ENCODE measurements around the gene PDE9A. TPM values are rescaled to one million over a fixed set of nuclear protein-coding genes. Genes with fewer than 3 reads are reported as not detected.

Gene PDE9A
- total and polyA plus RNA-seq, 2 donors (not counting 1 experiment from before 2014, with no cell fraction given) = 0.34 to 5.8 TPM

DNA sequence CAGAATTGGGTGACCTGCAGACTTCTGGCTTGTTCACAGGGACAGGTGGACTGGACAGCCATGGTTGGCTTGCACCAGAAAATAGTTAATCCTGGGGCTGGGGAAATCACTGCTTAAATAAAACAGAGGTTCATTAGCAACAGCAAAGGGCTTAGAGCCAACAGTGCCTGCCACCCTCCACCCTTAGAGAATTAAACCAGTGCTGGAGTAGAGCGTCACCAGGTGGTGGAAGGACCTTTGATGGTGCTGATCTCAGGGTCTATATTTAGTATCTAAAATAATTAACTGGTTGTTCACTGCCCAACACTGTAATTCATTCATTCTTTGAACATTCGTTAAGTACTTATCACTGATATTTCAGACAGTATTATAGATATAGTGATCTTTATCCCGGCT is 34.7 kb upstream of the PDE9A start:
- H3K27ac ChIP-seq (ENCODE audit: low read length in 2 of 2) = no peak overlapping the region
- H3K79me2 ChIP-seq (ENCODE audit: control insufficient read depth, insufficient read depth, low read length) = no peaks in the 10 kb centered on the region
- no peak overlapping the region for H3K4me2 ChIP-seq (replicated peaks; ENCODE audit: low read depth, low read length, poor library complexity, severe bottlenecking)
- no peak overlapping the region for H3K27ac Mint-ChIP-seq
- TF ChIP-seq, protein P1, sequence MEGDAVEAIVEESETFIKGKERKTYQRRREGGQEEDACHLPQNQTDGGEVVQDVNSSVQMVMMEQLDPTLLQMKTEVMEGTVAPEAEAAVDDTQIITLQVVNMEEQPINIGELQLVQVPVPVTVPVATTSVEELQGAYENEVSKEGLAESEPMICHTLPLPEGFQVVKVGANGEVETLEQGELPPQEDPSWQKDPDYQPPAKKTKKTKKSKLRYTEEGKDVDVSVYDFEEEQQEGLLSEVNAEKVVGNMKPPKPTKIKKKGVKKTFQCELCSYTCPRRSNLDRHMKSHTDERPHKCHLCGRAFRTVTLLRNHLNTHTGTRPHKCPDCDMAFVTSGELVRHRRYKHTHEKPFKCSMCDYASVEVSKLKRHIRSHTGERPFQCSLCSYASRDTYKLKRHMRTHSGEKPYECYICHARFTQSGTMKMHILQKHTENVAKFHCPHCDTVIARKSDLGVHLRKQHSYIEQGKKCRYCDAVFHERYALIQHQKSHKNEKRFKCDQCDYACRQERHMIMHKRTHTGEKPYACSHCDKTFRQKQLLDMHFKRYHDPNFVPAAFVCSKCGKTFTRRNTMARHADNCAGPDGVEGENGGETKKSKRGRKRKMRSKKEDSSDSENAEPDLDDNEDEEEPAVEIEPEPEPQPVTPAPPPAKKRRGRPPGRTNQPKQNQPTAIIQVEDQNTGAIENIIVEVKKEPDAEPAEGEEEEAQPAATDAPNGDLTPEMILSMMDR (IDR thresholded peaks at IDR 0.05) = no peak
- TF ChIP-seq EZH2 (IDR thresholded peaks at IDR 0.05; ENCODE audit: borderline replicate concordance, insufficient read depth, low read depth, low read length, poor library complexity, severe bottlenecking) = no peak
- CTCF ChIA-PET = no interaction called here
- ATAC-seq (ENCODE audit: low read depth) (no peak), DNase-seq (no peak)
- peaks cover 43% of the 10 kb centered on the region for H3K27me3 Mint-ChIP-seq
- H3K4me3 Mint-ChIP-seq = no peak overlapping the region
- no peaks in the 10 kb centered on the region for H3K4me1 Mint-ChIP-seq
- WGBS (ENCODE audit: insufficient coverage) = no CpG with 5 or more reads among the region's 3 CpGs
- H3K9me3 ChIP-seq (ENCODE audit: control extremely low read depth in 1 of 3, control insufficient read depth in 2 of 3, insufficient read depth in 1 of 3, low read length in 2 of 3) = no peaks in the 10 kb centered on the region
- POLR2A ChIA-PET = no interaction called here
- intact Hi-C loops (cut with micrococcal nuclease) = no loop called here
- H2AFZ ChIP-seq (ENCODE audit: insufficient read depth, low read depth, low read length, poor library complexity, severe bottlenecking) = no peak overlapping the region
- no peaks in the 10 kb centered on the region for H3K9me3 Mint-ChIP-seq (ENCODE audit: insufficient read depth)
- H3K36me3 ChIP-seq (replicated peaks in 1 of 2; ENCODE audit: control extremely low read depth in 1 of 2, control insufficient read depth in 1 of 2, extremely low read depth in 1 of 2, insufficient read depth in 2 of 2, low read length in 1 of 2) = no peaks in the 10 kb centered on the region
- no peak overlapping the region for H3K9ac ChIP-seq (ENCODE audit: low read length)
- H3K4me1 ChIP-seq (ENCODE audit: control insufficient read depth in 2 of 2, insufficient read depth in 2 of 2, low read length in 2 of 2) = peaks cover 4 to 14% of the 10 kb centered on the region in 2 donors
- H4K20me1 ChIP-seq (ENCODE audit: control insufficient read depth, insufficient read depth, low read length, poor library complexity, severe bottlenecking) = no peaks in the 10 kb centered on the region
- H3K27me3 ChIP-seq (replicated peaks in 1 of 4; ENCODE audit: control extremely low read depth in 1 of 4, control insufficient read depth in 3 of 4, insufficient read depth in 4 of 4, low read length in 3 of 4) = peaks cover 0 to 29% (median 11%) of the 10 kb centered on the region in 4 experiments
- no peak overlapping the region for H3K4me3 ChIP-seq (ENCODE audit: control extremely low read depth in 1 of 5, extremely low read depth in 1 of 5, insufficient read depth in 1 of 5, low read depth in 2 of 5, low read length in 4 of 5)

- no peak for ATAC-seq (ENCODE audit: low read depth)
- POLR2A ChIA-PET = no interaction called here
Measured at GRCh38 chr21:42619166-42619565, 34.3 kb upstream of the PDE9A start.

More at GRCh38 chr21:42619166-42619565, 34.3 kb upstream of the PDE9A start:
- no peak overlapping the region for H2AFZ ChIP-seq (ENCODE audit: insufficient read depth, low read depth, low read length, poor library complexity, severe bottlenecking)
- no peak for TF ChIP-seq EZH2 (IDR thresholded peaks at IDR 0.05; ENCODE audit: borderline replicate concordance, insufficient read depth, low read depth, low read length, poor library complexity, severe bottlenecking)
- TF ChIP-seq, protein P1 (IDR thresholded peaks at IDR 0.05) = no peak
- intact Hi-C loops (cut with micrococcal nuclease) = no loop called here
- no peak overlapping the region for H3K27ac ChIP-seq (ENCODE audit: low read length in 2 of 2)
- H3K9ac ChIP-seq (ENCODE audit: low read length) = no peak overlapping the region
- H3K79me2 ChIP-seq (ENCODE audit: control insufficient read depth, insufficient read depth, low read length) = no peaks in the 10 kb centered on the region
- H3K4me3 ChIP-seq (ENCODE audit: control extremely low read depth in 1 of 5, extremely low read depth in 1 of 5, insufficient read depth in 1 of 5, low read depth in 2 of 5, low read length in 4 of 5) = no peak overlapping the region
- CTCF ChIA-PET = no interaction called here
- DNase-seq = no peak
- Mint-ChIP-seq H3K27me3 (peaks cover 46% of the 10 kb centered on the region), H3K4me3 (no peak overlapping the region), H3K9me3 (ENCODE audit: insufficient read depth) (no peaks in the 10 kb centered on the region), H3K27ac (no peak overlapping the region), H3K4me1 (no peaks in the 10 kb centered on the region)
- no peaks in the 10 kb centered on the region for H4K20me1 ChIP-seq (ENCODE audit: control insufficient read depth, insufficient read depth, low read length, poor library complexity, severe bottlenecking)
- no peaks in the 10 kb centered on the region for H3K9me3 ChIP-seq (ENCODE audit: control extremely low read depth in 1 of 3, control insufficient read depth in 2 of 3, insufficient read depth in 1 of 3, low read length in 2 of 3)
- peaks cover 4 to 14% of the 10 kb centered on the region in 2 donors for H3K4me1 ChIP-seq (ENCODE audit: control insufficient read depth in 2 of 2, insufficient read depth in 2 of 2, low read length in 2 of 2)
- peaks cover 0 to 29% (median 11%) of the 10 kb centered on the region in 4 experiments for H3K27me3 ChIP-seq (replicated peaks in 1 of 4; ENCODE audit: control extremely low read depth in 1 of 4, control insufficient read depth in 3 of 4, insufficient read depth in 4 of 4, low read length in 3 of 4)
- 90% methylated on average over 3 of the region's 7 CpGs for WGBS (ENCODE audit: insufficient coverage)
- H3K36me3 ChIP-seq (replicated peaks in 1 of 2; ENCODE audit: control extremely low read depth in 1 of 2, control insufficient read depth in 1 of 2, extremely low read depth in 1 of 2, insufficient read depth in 2 of 2, low read length in 1 of 2) = no peaks in the 10 kb centered on the region
- no peak overlapping the region for H3K4me2 ChIP-seq (replicated peaks; ENCODE audit: low read depth, low read length, poor library complexity, severe bottlenecking)
